HG02571 (cell line): ENCODE results near the gene MPZL3.

Experiments used
- ATAC-seq: cut with Tn5 transposase; IDR thresholded peaks from one replicate; pipeline ENCODE4 v1.9.1; 2021; ENCODE audit warnings: mild to moderate bottlenecking, moderate library complexity; ENCODE audit not compliant: unreplicated experiment

MPZL3 gene

DNA sequence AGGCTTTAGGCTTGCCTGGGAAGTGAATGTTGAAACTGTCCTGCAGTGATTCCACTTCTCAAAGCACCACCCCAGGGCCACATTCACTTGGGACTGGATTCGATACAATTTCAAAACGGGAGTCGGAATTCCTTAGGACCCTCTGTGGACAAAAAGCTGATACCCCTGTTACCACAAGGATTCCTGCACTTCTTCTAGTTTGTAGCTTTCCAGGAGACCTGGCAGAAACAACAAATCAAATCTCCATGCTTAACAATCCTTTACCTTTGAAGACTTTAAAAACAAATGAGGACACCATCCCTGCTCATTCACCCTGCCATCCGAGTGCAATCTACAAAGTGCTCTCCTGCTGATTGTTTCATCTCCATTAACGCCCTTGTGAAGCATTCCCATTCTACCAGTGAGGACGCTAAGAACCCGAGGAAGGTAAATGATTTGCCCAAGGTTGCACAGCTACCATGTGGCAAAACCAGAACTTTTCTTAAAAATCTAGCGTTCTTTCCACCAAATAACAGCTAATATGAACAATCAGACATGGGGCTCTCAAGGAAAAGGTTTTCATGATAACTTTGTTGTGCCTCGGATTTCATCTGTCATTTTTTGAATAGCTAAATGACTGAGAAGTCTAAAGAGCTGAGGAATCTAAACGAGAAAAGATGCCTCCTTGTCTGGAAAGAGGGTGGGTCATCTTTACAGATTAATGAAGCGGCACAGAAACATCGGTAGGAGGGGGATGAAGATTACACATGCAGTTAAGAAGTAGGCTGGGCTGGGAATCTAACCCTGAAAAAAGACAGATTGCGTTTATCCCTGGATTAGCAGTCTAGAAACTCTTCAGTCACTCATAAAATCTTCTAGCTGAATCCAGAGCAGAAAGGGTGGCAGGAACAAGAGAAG lies 12.7 kb upstream of the MPZL3 start:
- ATAC-seq, result no peak

- ATAC-seq, result no peak
These were observed 11.8 kb upstream of the MPZL3 start, which contains the start of gene MPZL2 for GRCh38 chr11:118263695-118264568. TSS of gene MPZL2 (minus strand) at chr11:118264297. CDS start at chr11:118264153, 144 bp downstream.

- no peak for ATAC-seq
These were observed 10.9 kb upstream of the MPZL3 start for GRCh38 chr11:118263112-118263511.

DNA sequence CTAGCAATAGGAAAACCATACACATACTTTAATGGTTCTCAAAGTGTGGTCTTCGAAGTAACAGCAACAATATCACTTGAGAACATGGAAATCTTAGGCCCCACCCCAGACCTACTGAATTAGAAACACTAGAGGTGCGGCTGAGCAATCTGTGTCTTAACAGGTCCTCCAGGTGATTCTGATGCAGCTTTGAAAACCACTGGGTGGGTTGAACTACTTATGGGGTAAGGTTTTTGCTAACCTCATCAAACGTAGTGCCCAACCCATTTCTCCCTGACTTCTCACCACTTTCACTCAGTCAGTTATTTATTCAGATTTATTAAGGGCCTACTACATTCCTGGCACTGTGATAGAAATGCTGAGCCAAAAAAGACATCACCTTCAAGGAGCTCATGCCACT lies 8.2 kb upstream of the MPZL3 start:
- no peak for ATAC-seq

GRCh38 chr11:118259138-118259537 lies 7.0 kb upstream of the MPZL3 start:
- ATAC-seq, result no peak

GRCh38 chr11:118258410-118258809 lies 6.2 kb upstream of the MPZL3 start:
- ATAC-seq, result no peak

DNA sequence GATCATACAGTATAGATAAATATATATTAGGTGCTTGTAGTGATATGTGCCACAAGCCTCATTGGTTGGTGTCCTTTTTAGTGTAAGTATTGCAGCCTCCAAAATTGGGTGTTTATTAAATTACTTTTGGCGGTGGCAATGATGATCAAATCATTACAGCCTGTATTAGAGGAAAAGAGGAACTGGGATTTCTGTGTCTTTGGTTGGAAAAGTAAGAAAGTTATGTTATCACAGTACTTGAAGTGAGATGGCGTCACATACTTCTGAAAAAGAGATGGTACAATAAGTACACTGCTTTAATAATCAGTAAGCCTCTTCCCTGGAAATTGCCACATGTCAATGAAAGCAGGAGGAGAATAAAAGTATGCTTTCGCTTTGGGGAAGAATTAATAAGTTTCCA lies 523 bp upstream of the MPZL3 start:
- no peak for ATAC-seq

DNA sequence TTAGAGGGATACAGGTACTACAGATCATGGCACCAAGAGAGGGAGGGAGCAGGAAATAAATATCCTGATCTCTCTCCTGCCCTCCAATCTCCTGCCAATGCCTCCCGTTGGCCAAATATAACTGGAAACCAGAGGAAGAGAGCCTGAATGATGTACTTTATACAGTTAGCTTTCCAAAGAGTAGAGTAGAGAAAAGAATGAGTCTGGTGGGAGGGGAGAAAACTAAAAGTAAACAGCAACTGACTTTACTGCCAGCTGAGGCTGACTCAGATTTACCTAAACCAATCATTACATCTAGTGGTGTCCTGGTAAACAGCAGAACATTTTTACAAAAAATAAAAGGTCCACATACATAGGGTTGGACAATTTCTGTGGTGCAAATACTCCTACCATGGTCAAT lies 5.1 kb downstream of the MPZL3 start:
- ATAC-seq, result no peak

DNA sequence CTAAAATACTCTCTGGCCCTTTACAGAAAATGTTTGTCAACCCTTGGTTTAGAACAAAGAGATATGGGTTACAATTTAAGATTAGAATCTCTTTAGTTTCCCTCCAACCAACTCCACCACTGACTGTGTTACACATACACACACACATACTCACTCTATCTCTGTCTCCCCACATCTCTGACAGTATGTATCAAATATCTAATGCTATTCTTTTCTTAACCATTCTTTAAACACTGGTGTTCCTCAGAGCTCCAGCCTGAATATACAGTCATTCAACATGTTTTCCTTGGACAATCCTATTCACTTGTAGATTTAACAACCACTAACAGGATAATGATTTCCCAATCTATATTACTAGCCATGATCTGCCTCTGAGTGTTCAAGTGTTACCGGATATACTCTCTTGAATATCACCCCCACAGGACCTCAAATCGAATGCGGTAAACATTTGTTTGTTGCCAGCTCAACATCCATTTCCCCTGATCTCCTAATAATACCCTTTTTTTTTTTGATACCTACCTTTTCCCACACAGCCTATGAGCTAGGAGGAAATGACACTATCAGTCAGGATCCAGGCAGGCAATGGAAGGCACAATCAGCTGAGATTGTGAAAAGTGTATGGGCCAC lies 6.1 kb downstream of the MPZL3 start:
- no peak for ATAC-seq

DNA sequence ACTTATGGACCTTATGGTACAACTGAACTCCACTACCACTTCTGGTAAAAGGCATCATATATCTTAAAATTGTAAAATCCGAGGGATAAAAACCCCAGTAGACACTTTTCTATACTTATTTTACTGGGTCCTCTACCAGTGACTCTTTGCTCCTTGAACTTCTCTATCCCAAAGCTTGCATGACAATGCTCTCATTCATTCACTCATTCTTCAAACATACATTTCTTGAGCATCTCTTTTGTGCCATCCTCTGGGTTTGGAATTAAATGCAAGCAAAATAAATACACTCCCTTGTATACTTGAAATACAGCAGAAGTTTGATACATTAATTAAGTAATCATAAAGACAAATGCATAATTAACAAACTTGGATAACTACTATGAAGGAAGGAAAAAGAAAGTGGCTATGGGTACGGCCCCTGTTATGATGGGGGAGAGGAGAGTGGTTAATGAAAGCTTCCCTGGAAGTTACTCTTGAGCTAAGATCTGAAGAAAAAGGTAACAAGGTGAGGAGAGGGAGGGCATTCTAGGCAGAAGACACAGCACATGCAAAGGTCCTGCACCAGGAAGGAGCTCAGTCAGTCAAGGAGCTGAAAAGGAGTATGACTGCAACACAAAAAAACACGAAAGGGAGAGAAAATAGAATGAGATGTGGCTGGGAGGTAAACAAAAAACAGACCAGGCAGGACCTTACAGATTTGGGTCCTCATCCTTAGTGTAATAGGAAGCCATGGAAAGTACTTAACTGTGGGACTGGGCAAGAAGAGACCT lies 8.0 kb downstream of the MPZL3 start:
- no peak for ATAC-seq

DNA sequence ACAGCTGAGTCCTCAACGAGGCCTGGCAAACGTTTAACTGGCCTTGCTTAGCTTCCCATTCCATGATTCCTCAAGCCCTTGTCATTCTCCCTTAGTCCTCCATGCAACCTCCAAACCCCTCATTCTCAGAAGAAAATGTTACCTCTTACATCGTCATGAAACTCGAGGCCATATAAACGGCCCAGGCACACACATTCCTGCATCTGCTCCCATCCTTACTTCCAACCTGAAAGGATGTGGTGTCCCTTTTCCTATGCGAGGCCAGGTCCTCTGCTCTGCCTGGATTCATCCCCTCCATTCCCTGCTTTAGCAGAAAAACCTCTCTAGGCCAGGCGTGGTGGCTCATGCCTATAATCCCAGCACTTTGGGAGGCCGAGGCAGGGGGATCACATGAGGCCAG lies 9.0 kb downstream of the MPZL3 start:
- no peak for ATAC-seq

DNA sequence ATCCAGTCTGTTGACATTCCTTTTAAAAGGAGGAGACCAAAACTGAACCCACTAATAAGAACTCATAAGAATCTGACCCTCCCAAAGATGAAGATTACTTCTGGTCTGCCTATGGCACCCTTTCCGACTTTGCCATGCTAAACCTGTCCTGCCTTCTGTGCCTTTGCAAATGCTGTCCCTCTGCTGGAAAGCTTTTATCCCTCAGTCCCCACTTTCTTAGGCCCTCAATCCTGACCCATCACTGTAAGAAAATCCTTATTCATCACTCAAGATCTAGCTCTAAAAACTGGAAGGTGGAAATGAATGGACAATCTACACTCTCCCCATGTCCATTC lies 10.4 kb downstream of the MPZL3 start:
- no peak for ATAC-seq

- peak; percentile 91 for ATAC-seq
These were observed 11.0 kb downstream of the MPZL3 start for GRCh38 chr11:118240999-118241763.

DNA sequence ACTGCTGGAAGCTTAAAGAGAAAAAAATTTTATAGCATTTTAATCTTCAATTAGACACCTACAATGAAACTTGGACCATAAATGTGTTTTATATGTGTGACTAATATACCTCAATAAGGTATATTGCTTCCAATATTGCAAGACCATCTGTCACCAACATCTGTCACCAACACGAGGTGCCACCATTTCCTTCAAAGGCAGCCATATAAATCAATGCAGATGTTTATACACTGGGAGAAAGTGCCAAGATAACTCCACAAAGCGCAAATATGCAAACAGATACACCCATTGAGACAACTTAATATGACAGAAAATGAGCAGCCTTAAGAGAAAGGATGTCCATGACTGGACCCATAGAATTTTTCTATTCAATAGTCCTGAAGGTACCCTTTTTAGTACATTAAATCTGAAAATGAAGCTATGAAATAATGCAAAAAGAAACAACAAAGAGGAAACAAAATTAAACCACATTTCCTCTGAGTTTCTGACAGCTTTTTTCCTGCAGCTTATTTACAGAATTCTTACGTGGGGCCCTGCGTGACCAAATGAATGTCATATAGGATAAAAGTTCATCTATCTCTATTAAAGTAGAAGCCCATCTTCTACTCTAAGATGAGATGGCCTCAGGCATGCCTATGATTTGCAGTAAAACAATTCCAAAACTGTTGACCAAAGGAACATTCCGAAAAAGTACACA lies 12.5 kb downstream of the MPZL3 start:
- no peak for ATAC-seq

GRCh38 chr11:118238929-118239328 lies 13.2 kb downstream of the MPZL3 start:
- ATAC-seq, result no peak

DNA sequence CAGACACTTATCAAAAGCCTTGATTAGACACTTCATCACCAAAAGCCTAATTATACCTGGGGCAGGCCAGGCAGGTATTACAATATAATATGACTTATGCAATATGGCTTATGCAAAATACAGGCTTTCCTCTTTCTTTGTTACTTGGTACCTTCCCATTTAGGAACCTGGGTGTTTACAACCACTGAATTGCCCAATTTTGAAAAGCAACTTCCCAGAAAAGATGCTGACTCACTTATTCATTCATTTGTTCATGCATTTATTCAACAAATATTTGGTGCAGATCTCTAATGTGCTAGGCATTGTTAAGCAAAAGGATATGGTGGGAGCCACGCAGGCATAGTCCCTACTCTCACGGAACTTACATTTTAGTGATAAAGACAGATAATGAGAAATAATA lies 13.7 kb downstream of the MPZL3 start:
- ATAC-seq, result no peak

- ATAC-seq, result no peak
These were observed 16.0 kb downstream of the MPZL3 start for GRCh38 chr11:118236170-118236569.

GRCh38 chr11:118234833-118235232 lies 17.3 kb downstream of the MPZL3 start:
- ATAC-seq, result no peak

GRCh38 chr11:118233850-118234249 lies 18.3 kb downstream of the MPZL3 start:
- no peak for ATAC-seq
